HG02970 (cell line): ENCODE results near the gene COL20A1.

Source experiments
- ATAC-seq: cut with Tn5 transposase; IDR thresholded peaks from one replicate; pipeline ENCODE4 v1.9.1; 2021; ENCODE audit warnings: mild to moderate bottlenecking, moderate library complexity, moderate number of reproducible peaks; ENCODE audit not compliant: unreplicated experiment, low FRiP score

COL20A1 gene

GRCh38 chr20:63383556-63383955, 90.6 kb downstream of the COL20A1 start:
- no peak for ATAC-seq

DNA sequence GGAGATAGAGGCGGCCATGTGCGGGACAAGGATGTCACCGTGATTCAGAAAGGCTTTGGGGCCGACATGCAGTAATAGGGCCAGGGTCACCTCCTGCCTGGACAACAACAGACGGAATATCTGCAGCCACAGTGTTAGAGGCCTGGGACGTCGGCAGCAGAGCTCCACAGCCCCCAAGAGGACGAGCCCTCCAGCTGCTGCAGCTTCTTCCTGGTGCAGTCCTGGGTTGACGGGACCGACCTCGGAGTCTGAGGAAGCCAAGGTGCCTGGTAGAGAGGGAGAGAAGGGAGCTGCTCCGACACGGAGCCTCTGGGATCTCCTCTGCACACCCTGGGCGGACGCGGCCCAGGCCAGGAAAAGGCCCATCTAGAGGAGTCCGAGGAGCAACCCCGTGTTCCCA, 91.3 kb downstream of the COL20A1 start:
- no peak for ATAC-seq
